Measurements from ENCODE around the gene ADAM12. TPM values are rescaled to one million over a fixed set of nuclear protein-coding genes. Genes with fewer than 3 reads are reported as not detected.
"Not testable (repeated sequence)": the region's sequence is repeated elsewhere in the genome, so short reads cannot be mapped to it uniquely, and the experiment has no call there.

The ADAM12 gene
- total RNA-seq, 2 experiments from 2014 or later = 1.3 TPM

- DNase-seq = no peak
- ChIA-PET POLR2A (no interaction called here), CTCF (no interaction called here)
- H3K27ac Mint-ChIP-seq = no peak overlapping the region
- H3K4me3 Mint-ChIP-seq = no peak overlapping the region
- H3K9me3 Mint-ChIP-seq = peaks cover 2% of the 10 kb centered on the region
- TF ChIP-seq, protein P1, sequence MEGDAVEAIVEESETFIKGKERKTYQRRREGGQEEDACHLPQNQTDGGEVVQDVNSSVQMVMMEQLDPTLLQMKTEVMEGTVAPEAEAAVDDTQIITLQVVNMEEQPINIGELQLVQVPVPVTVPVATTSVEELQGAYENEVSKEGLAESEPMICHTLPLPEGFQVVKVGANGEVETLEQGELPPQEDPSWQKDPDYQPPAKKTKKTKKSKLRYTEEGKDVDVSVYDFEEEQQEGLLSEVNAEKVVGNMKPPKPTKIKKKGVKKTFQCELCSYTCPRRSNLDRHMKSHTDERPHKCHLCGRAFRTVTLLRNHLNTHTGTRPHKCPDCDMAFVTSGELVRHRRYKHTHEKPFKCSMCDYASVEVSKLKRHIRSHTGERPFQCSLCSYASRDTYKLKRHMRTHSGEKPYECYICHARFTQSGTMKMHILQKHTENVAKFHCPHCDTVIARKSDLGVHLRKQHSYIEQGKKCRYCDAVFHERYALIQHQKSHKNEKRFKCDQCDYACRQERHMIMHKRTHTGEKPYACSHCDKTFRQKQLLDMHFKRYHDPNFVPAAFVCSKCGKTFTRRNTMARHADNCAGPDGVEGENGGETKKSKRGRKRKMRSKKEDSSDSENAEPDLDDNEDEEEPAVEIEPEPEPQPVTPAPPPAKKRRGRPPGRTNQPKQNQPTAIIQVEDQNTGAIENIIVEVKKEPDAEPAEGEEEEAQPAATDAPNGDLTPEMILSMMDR (IDR thresholded peaks at IDR 0.05) = no peak
- intact Hi-C loops (cut with micrococcal nuclease) = no loop called here
- no peaks in the 10 kb centered on the region for H3K4me1 Mint-ChIP-seq (ENCODE audit: low read depth)
- no peak for ATAC-seq
- peaks cover under 1% of the 10 kb centered on the region for H3K27me3 Mint-ChIP-seq
- H3K36me3 Mint-ChIP-seq (ENCODE audit: low read depth) = no peaks in the 10 kb centered on the region
Measured at GRCh38 chr10:125976960-125977605, 411.2 kb downstream of the ADAM12 start.

GRCh38 chr10:125970077-125970630 is 418.1 kb downstream of the ADAM12 start:
- DNase-seq; H3K4me1 Mint-ChIP-seq (ENCODE audit: low read depth); H3K9me3 Mint-ChIP-seq; CTCF ChIA-PET; ATAC-seq; H3K4me3 Mint-ChIP-seq; intact Hi-C loops (cut with micrococcal nuclease); POLR2A ChIA-PET; H3K27ac Mint-ChIP-seq; H3K27me3 Mint-ChIP-seq; H3K36me3 Mint-ChIP-seq (ENCODE audit: low read depth): not testable (repeated sequence)

GRCh38 chr10:125967533-125967932 is 420.7 kb downstream of the ADAM12 start:
- ChIA-PET POLR2A (no interaction called here), CTCF (no interaction called here)
- no peaks in the 10 kb centered on the region for H3K4me1 Mint-ChIP-seq (ENCODE audit: low read depth)
- TF ChIP-seq, protein P1 (IDR thresholded peaks at IDR 0.05) = no peak
- no peak for DNase-seq
- H3K4me3 Mint-ChIP-seq = no peak overlapping the region
- H3K27ac Mint-ChIP-seq = no peak overlapping the region
- no peaks in the 10 kb centered on the region for H3K36me3 Mint-ChIP-seq (ENCODE audit: low read depth)
- H3K27me3 Mint-ChIP-seq = no peaks in the 10 kb centered on the region
- intact Hi-C loops (cut with micrococcal nuclease) = no loop called here
- no peak for ATAC-seq
- peaks cover 7% of the 10 kb centered on the region for H3K9me3 Mint-ChIP-seq

GRCh38 chr10:125964558-125964957 is 423.7 kb downstream of the ADAM12 start:
- DNase-seq (no peak), ATAC-seq (no peak)
- CTCF ChIA-PET = no interaction called here
- Mint-ChIP-seq H3K9me3 (no peaks in the 10 kb centered on the region), H3K27me3 (no peaks in the 10 kb centered on the region), H3K4me3 (no peak overlapping the region), H3K27ac (no peak overlapping the region), H3K4me1 (ENCODE audit: low read depth) (no peaks in the 10 kb centered on the region), H3K36me3 (ENCODE audit: low read depth) (no peaks in the 10 kb centered on the region)
- POLR2A ChIA-PET = no interaction called here
- intact Hi-C loops (cut with micrococcal nuclease) = no loop called here
- TF ChIP-seq, protein P1 (IDR thresholded peaks at IDR 0.05) = no peak

Measured in activated CD8-positive, alpha-beta T cell treated with anti-CD3 and anti-CD28 coated beads for 36 hours (primary cell).